A673 (cell line): ENCODE measurements around the gene OR5D14.

Source experiments
- CTCF ChIP-seq: fragments of 300-800, 200-600 bp; sonication (generic); conservative IDR thresholded peaks from 2 replicates; pipeline ENCODE4 v1.5.1; 2017; ENCODE audit warnings: low read depth, mild to moderate bottlenecking, antibody characterized with exemption, low read length, moderate library complexity, mixed read lengths
- EZH2 ChIP-seq: fragments of 200-600 bp; sonication (generic); IDR thresholded peaks from 2 replicates; pipeline ENCODE4 v1.6.1; 2017; ENCODE audit warnings: borderline replicate concordance, low read depth, mild to moderate bottlenecking, mixed read lengths, antibody characterized with exemption, low read length; ENCODE audit not compliant: poor library complexity, severe bottlenecking

- no peak for TF ChIP-seq CTCF
- no peak for TF ChIP-seq EZH2
These were observed 22.2 kb upstream of the OR5D14 start, which contains the start of gene OR5D13 for GRCh38 chr11:55773138-55773537.
